CD4-positive, alpha-beta T cell (primary cell): Measurements from ENCODE around the gene TNFAIP1. TPM values are rescaled to one million over a fixed set of nuclear protein-coding genes. Genes with fewer than 3 reads are reported as not detected.

Experiments
- ATAC-seq: fragments of 200-7000 bp; cut with Tn5 transposase; one replicate; pipeline ENCODE4 v1.10.0; 2022; ENCODE audit warnings: mild to moderate bottlenecking; ENCODE audit not compliant: poor library complexity
- CTCF ChIA-PET: fragments of 350-600 bp; sonication (Branson Sonifier 250); formaldehyde crosslinking; loops from one replicate; lab custom pipeline; 2021; ENCODE audit warnings: antibody characterized with exemption, inconsistent platforms; lab: Charles Lee
- POLR2A ChIA-PET: fragments of 350-600 bp; sonication (Branson Sonifier 250); formaldehyde crosslinking; loops from one replicate; lab custom pipeline; 2021; ENCODE audit warnings: antibody characterized with exemption, inconsistent platforms; lab: Charles Lee
- DNase-seq, 14 experiments: peaks; one replicate each; pipeline ENCODE4 v3.0.0-alpha.2; 2013 to 2020; ENCODE audit warnings: mixed read lengths in 2 of 14
- H3K27ac ChIP-seq, 2 donors: one replicate each; pipeline versions ENCODE4 v1.5.1 to v1.7.0; 2013; ENCODE audit warnings: low read length in 2 of 2, low read depth in 1 of 2, mild to moderate bottlenecking in 1 of 2
- H3K27me3 ChIP-seq, 2 experiments: 1 replicate in 1 of 2; 2 replicates in 1 of 2; pipeline versions ENCODE4 v1.6.1 to v1.7.0; 2013; ENCODE audit warnings: low read length in 2 of 2, control low read depth in 1 of 2, mild to moderate bottlenecking in 1 of 2, moderate library complexity in 1 of 2; ENCODE audit not compliant: insufficient read depth in 2 of 2, control insufficient read depth in 1 of 2
- H3K36me3 ChIP-seq: one replicate; pipeline ENCODE4 v1.6.1; 2013; ENCODE audit warnings: low read length, control low read depth; ENCODE audit not compliant: insufficient read depth
- H3K4me1 ChIP-seq: one replicate; pipeline ENCODE4 v1.6.1; 2013; ENCODE audit warnings: low read length, control low read depth; ENCODE audit not compliant: insufficient read depth
- H3K4me3 ChIP-seq: one replicate; pipeline ENCODE4 v1.5.1; 2013; ENCODE audit warnings: mild to moderate bottlenecking, low read length, moderate library complexity
- H3K9me3 ChIP-seq, 2 experiments: 1 replicate in 1 of 2; 2 replicates in 1 of 2; pipeline versions ENCODE4 v1.6.1 to v1.7.0; 2013; ENCODE audit warnings: low read length in 2 of 2, mild to moderate bottlenecking in 2 of 2, control low read depth in 1 of 2, moderate library complexity in 1 of 2; ENCODE audit not compliant: control insufficient read depth in 1 of 2, insufficient read depth in 1 of 2
- H3K27ac Mint-ChIP-seq: one replicate; pipeline ENCODE4 v1.8.0; 2020; ENCODE audit warnings: mixed read lengths
- H3K27me3 Mint-ChIP-seq: one replicate; pipeline ENCODE4 v1.8.0; 2021; ENCODE audit warnings: mixed read lengths
- H3K36me3 Mint-ChIP-seq: one replicate; pipeline ENCODE4 v1.8.0; 2021; ENCODE audit warnings: low read depth, mixed read lengths
- H3K4me1 Mint-ChIP-seq: one replicate; pipeline ENCODE4 v1.8.0; 2021; ENCODE audit warnings: low read depth, mixed read lengths
- H3K4me3 Mint-ChIP-seq: one replicate; pipeline ENCODE4 v1.8.0; 2020; ENCODE audit warnings: mild to moderate bottlenecking, mixed read lengths
- H3K9me3 Mint-ChIP-seq: one replicate; pipeline ENCODE4 v1.8.0; 2020; ENCODE audit warnings: mixed read lengths
- CTCF ChIP-seq: fragments of 200-600 bp; IDR thresholded peaks from one replicate; pipeline ENCODE4 v1.8.0; 2022; ENCODE audit warnings: antibody characterized with exemption, mild to moderate bottlenecking
- intact Hi-C, 2 experiments: fragments of 100-400 bp; cut with DNase I in 1 of 2; cut with micrococcal nuclease in 1 of 2; formaldehyde crosslinking; loops; one replicate each; pipeline versions ENCODE4 v1.15.1 to v1.9.0; 2023 to 2025; cut with DNase I, micrococcal nuclease
- total RNA-seq, 174 experiments: library from RNA in 2 of 174; stranded (reverse) in 2 of 174; gene quantifications; one replicate each; pipeline ENCODE4 v1.2.3 and lab custom pipeline; 2021 to 2026

TNFAIP1 gene
- total RNA-seq, 2 experiments from 2014 or later = 9.5 to 12.1 TPM

- Mint-ChIP-seq H3K9me3 (no peaks in the 10 kb centered on the region), H3K4me3 (no peak overlapping the region), H3K27ac (no peak overlapping the region), H3K27me3 (peaks cover 33% of the 10 kb centered on the region), H3K36me3 (no peaks in the 10 kb centered on the region), H3K4me1 (no peaks in the 10 kb centered on the region)
- Histone ChIP-seq H3K4me1 (no peaks in the 10 kb centered on the region), H3K36me3 (no peaks in the 10 kb centered on the region), H3K27ac (no peak overlapping the region), H3K27me3 (no peaks in the 10 kb centered on the region), H3K9me3 (no peaks in the 10 kb centered on the region), H3K4me3 (no peak overlapping the region)
- CTCF ChIA-PET = no interaction called here
- intact Hi-C loops = no loop called here
- no peak for ATAC-seq
- POLR2A ChIA-PET = no interaction called here
- no peak for DNase-seq
- TF ChIP-seq CTCF = no peak
Measured at GRCh38 chr17:28295677-28296578, 39.6 kb upstream of the TNFAIP1 start.

GRCh38 chr17:28298449-28298848 lies 37.1 kb upstream of the TNFAIP1 start:
- Mint-ChIP-seq H3K36me3 (no peaks in the 10 kb centered on the region), H3K9me3 (no peaks in the 10 kb centered on the region), H3K4me1 (no peaks in the 10 kb centered on the region), H3K27ac (no peak overlapping the region), H3K27me3 (peaks cover 14% of the 10 kb centered on the region), H3K4me3 (no peak overlapping the region)
- H3K4me1 ChIP-seq = no peaks in the 10 kb centered on the region
- DNase-seq (no peak), ATAC-seq (no peak)
- no peaks in the 10 kb centered on the region for H3K36me3 ChIP-seq
- no peak overlapping the region for H3K4me3 ChIP-seq
- no peak overlapping the region for H3K27ac ChIP-seq
- no peaks in the 10 kb centered on the region for H3K27me3 ChIP-seq
- intact Hi-C loops = no loop called here
- ChIA-PET POLR2A (no interaction called here), CTCF (interaction anchor here (1.2 kb wide), 1 partner anchor 46 kb away, joined by 5 read pairs; no protein-coding TSS in a partner anchor)
- no peak for TF ChIP-seq CTCF
- no peaks in the 10 kb centered on the region for H3K9me3 ChIP-seq

GRCh38 chr17:28306954-28307401 lies 28.6 kb upstream of the TNFAIP1 start:
- H3K4me1 ChIP-seq = no peaks in the 10 kb centered on the region
- no peak for ATAC-seq
- Mint-ChIP-seq H3K9me3 (no peaks in the 10 kb centered on the region), H3K4me1 (no peaks in the 10 kb centered on the region), H3K36me3 (no peaks in the 10 kb centered on the region), H3K27ac (no peak overlapping the region), H3K27me3 (peaks cover 34% of the 10 kb centered on the region), H3K4me3 (no peak overlapping the region)
- POLR2A ChIA-PET = no interaction called here
- no peak for DNase-seq
- H3K9me3 ChIP-seq = peaks cover 0 to 8% of the 10 kb centered on the region in 2 experiments
- peaks cover 14 to 21% of the 10 kb centered on the region in 2 experiments for H3K27me3 ChIP-seq
- no peak overlapping the region for H3K27ac ChIP-seq
- TF ChIP-seq CTCF = no peak
- H3K4me3 ChIP-seq = no peak overlapping the region
- H3K36me3 ChIP-seq = no peaks in the 10 kb centered on the region
- CTCF ChIA-PET = interaction anchor here (1.3 kb wide), 1 partner anchor 26 kb away, joined by 3 read pairs; no protein-coding TSS in a partner anchor
- intact Hi-C loops = no loop called here
